K562 (cell line): ENCODE results near the gene ROBO1. TPM values are rescaled to one million over a fixed set of nuclear protein-coding genes. Genes with fewer than 3 reads are reported as not detected.

ENCODE experiments used
- ATAC-seq: fragments of 200-7000 bp; cut with Tn5 transposase; 3 replicates; pipeline ENCODE4 v1.9.1; 2020; ENCODE audit warnings: moderate library complexity
- BruUV-seq: library from RNA; stranded (reverse); fragments of 400-500 nt; replicated peaks from 2 replicates; lab custom pipeline; 2021; lab: Mats Ljungman, UMichigan
- CTCF ChIA-PET: fragments of 300-600 bp; formaldehyde crosslinking; extraction: SDS; loops from one replicate; lab custom pipeline; 2021; ENCODE audit warnings: low intra/inter-chr PET ratio; lab: Yijun Ruan, JAX
- POLR2A ChIA-PET: fragments of 300-600, 350-650 bp; sonication (Branson Sonifier 250); formaldehyde crosslinking; extraction: SDS; loops from one replicate; lab custom pipeline; 2021; ENCODE audit warnings: antibody characterized with exemption, inconsistent platforms; lab: Yijun Ruan, JAX
- DNase-seq, 4 experiments: peaks; one replicate each; pipeline versions ENCODE4 v3.0.0 to v3.0.0-alpha.2; 2011 to 2018; ENCODE audit warnings: low spot score in 3 of 4, mixed read lengths in 3 of 4; ENCODE audit errors: extremely low read depth in 1 of 4
- FAIRE-seq: peaks from 2 replicates; lab custom pipeline; 2011; peaks lifted over from hg19 to GRCh38; lab: Jason Lieb, UNC
- H2AFZ ChIP-seq: 2 replicates; pipeline ENCODE4 v1.6.0; 2011; ENCODE audit warnings: low read depth, low read length, control low read depth, inconsistent platforms
- H3K27ac ChIP-seq: fragments of 200-600 bp; 3 replicates; pipeline ENCODE4 v1.8.0; 2011; ENCODE audit warnings: low read depth, mild to moderate bottlenecking, control low read depth, inconsistent platforms, low read length, moderate library complexity, mixed read lengths; ENCODE audit errors: extremely low read depth
- H3K27me3 ChIP-seq, 2 experiments: fragments of 300-600 bp in 1 of 2; 2 replicates in 1 of 2; 3 replicates in 1 of 2; pipeline versions ENCODE4 v1.6.0 to v1.8.0; 2011; ENCODE audit warnings: inconsistent platforms in 2 of 2, low read length in 2 of 2, mild to moderate bottlenecking in 1 of 2, mixed read lengths in 1 of 2, moderate library complexity in 1 of 2; ENCODE audit not compliant: control insufficient read depth in 2 of 2, insufficient read depth in 2 of 2
- H3K36me3 ChIP-seq: fragments of 300-600 bp; 3 replicates; pipeline ENCODE4 v1.8.0; 2011; ENCODE audit warnings: mild to moderate bottlenecking, low read length, inconsistent platforms; ENCODE audit not compliant: control insufficient read depth, insufficient read depth
- H3K4me1 ChIP-seq, 2 experiments: fragments of 200-600 bp in 1 of 2; replicated peaks in 1 of 2; 2 replicates in 1 of 2; 3 replicates in 1 of 2; pipeline versions ENCODE4 v1.5.1 to v1.8.0; 2011; ENCODE audit warnings: inconsistent platforms in 2 of 2, low read length in 2 of 2, mild to moderate bottlenecking in 1 of 2, mixed read lengths in 1 of 2, moderate library complexity in 1 of 2; ENCODE audit not compliant: control insufficient read depth in 2 of 2, insufficient read depth in 2 of 2
- H3K4me2 ChIP-seq: 2 replicates; pipeline ENCODE4 v1.6.1; 2011; ENCODE audit warnings: low read length, control low read depth, inconsistent platforms, mixed read lengths; ENCODE audit not compliant: insufficient read depth
- H3K4me3 ChIP-seq: fragments of 200-600 bp; sonication (generic), shearing (Covaris generic); 2 replicates; pipeline ENCODE4 v1.5.1; 2016; ENCODE audit warnings: control low read depth, inconsistent platforms
- H3K79me2 ChIP-seq: fragments of 200-600 bp; 3 replicates; pipeline ENCODE4 v1.8.0; 2011; ENCODE audit warnings: low read length, inconsistent platforms; ENCODE audit not compliant: control insufficient read depth, insufficient read depth
- H3K9ac ChIP-seq, 2 experiments: 2 replicates each; pipeline versions ENCODE4 v1.6.0 to v1.6.1; 2011; ENCODE audit warnings: low read depth in 2 of 2, low read length in 2 of 2, control low read depth in 1 of 2, inconsistent platforms in 1 of 2, mild to moderate bottlenecking in 1 of 2, mixed read lengths in 1 of 2; ENCODE audit not compliant: insufficient read depth in 1 of 2
- H3K9me1 ChIP-seq: one replicate; pipeline ENCODE4 v1.6.0; 2011; ENCODE audit warnings: inconsistent platforms, mild to moderate bottlenecking, low read length, moderate library complexity; ENCODE audit not compliant: control insufficient read depth, insufficient read depth
- H3K9me3 ChIP-seq: replicated peaks from 2 replicates; pipeline ENCODE4 v1.5.1; 2011; ENCODE audit warnings: low read depth, low read length, inconsistent platforms; ENCODE audit not compliant: control insufficient read depth, insufficient read depth
- H4K20me1 ChIP-seq: replicated peaks from 2 replicates; pipeline ENCODE4 v1.6.1; 2011; ENCODE audit warnings: low read length, inconsistent platforms, mixed read lengths; ENCODE audit not compliant: control insufficient read depth, insufficient read depth
- CBFB ChIP-seq: sonication (generic); formaldehyde crosslinking; IDR thresholded peaks from 2 replicates; pipeline ENCODE4 v1.4.0; 2020; ENCODE audit warnings: mild to moderate bottlenecking, missing genetic modification reagents
- CEBPG ChIP-seq, 3 experiments: fragments of 200-800 bp in 1 of 3; sonication (Bioruptor generic) in 1 of 3; sonication (generic) in 1 of 3; formaldehyde crosslinking in 1 of 3; IDR thresholded peaks in 2 of 3; conservative IDR thresholded peaks in 1 of 3; 2 replicates each; pipeline versions ENCODE4 v1.6.1 to v1.8.0; 2016 to 2022; ENCODE audit warnings: missing compliant biosample characterization in 2 of 3, missing genetic modification characterization in 2 of 3, mild to moderate bottlenecking in 1 of 3, missing genetic modification reagents in 1 of 3
- ZNF174 ChIP-seq: fragments of 250-450 bp; sonication (Bioruptor Pico); IDR thresholded peaks from 2 replicates; pipeline ENCODE4 v1.4.0; 2020; ENCODE audit warnings: mild to moderate bottlenecking
- WGBS: fragments of 100-300 bp; shearing (Covaris generic); methylation state at CpG from one replicate; pipeline ENCODE4 v1.1.6; 2016; ENCODE audit warnings: low coverage, mixed read lengths; ENCODE audit not compliant: insufficient coverage; ENCODE audit errors: missing lambda C conversion rate; 5-methylcytosine and 5-hydroxymethylcytosine counted together
- in situ Hi-C: fragments of 300-500 bp; cut with MboI; formaldehyde crosslinking; loops from 4 replicates; pipeline ENCODE4 v1.15.0; 2018; ENCODE audit warnings: inconsistent platforms, mixed read lengths
- intact Hi-C: fragments of 100-400 bp; cut with micrococcal nuclease; formaldehyde crosslinking; loops from 2 replicates; pipeline ENCODE4 v1.14.2; 2022
- polyA plus RNA-seq, 8 experiments: library from polyadenylated mRNA; depleted of rRNA in 4 of 8; stranded (reverse) in 5 of 8; unstranded in 3 of 8; fragments of >200 nt; fragmentation: Nextera tagmentation in 2 of 8; fragmentation: Illumina TruSeq in 1 of 8; extraction: Ambion mirVana in 2 of 8; extraction: Trizol in 1 of 8; gene quantifications; 2 replicates each; pipeline versions ENCODE4 v1.2.1 to v1.2.3, GENCODE V29; 2011 to 2014; ENCODE audit warnings: inconsistent platforms in 1 of 8, missing spikeins in 1 of 8
- total RNA-seq, 7 experiments: library from RNA; depleted of rRNA in 6 of 7; stranded (reverse); fragments of >200 nt in 6 of 7; fragmentation: Illumina TruSeq in 2 of 7; extraction: Trizol in 2 of 7; gene quantifications; 2 replicates each; pipeline versions ENCODE4 v1.2.1 to v1.2.3, GENCODE V29; 2011 to 2021; ENCODE audit warnings: low replicate concordance in 1 of 7
- TF ChIP-seq, protein P1 (sequence below), 2 experiments: fragments of 450-650 bp; formaldehyde crosslinking in 1 of 2; IDR thresholded peaks; 2 replicates each; pipeline versions ENCODE4 v1.4.0 to v1.6.1; 2014 to 2020; ENCODE audit warnings: mild to moderate bottlenecking in 2 of 2, borderline replicate concordance in 1 of 2, low read depth in 1 of 2

ROBO1 gene
- total and polyA plus RNA-seq, 9 of the 15 experiments (the other 6 are each of a cell fraction or from before 2014, with no cell fraction given): 0.01 to 0.53 (median 0.17) TPM; not detected in 5

DNA sequence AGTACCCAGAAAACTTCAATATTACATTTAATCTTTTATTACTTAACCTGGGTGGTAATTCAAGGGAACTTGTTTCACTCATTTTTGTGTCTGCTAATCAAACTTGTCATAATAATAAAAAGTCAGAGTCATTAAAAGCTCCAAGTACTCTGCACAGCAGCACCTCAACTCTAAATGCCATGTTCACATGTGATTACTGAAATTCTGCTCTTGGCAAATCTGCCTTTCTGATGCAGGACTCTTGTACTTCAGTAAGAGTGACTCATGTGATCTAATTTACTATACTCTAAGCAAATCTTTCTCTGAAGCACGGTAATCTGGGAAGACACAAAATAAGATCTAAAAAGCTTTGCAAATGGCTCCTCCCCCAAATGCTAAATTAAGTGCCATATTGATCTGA is 6.4 kb downstream of the ROBO1 start:
- intact Hi-C loops (no loop called here), in situ Hi-C loops (no loop called here)
- WGBS: 0% methylated on average over 1 of the region's 1 CpG
- FAIRE-seq (no peak), ATAC-seq (no peak), DNase-seq (no peak)
- ChIA-PET POLR2A (no interaction called here), CTCF (no interaction called here)
- Histone ChIP-seq H3K79me2 (no peaks in the 10 kb centered on the region), H3K27me3 (no peaks in the 10 kb centered on the region), H3K4me3 (no peak overlapping the region), H4K20me1 (no peaks in the 10 kb centered on the region), H2AFZ (no peak overlapping the region), H3K9ac (no peak overlapping the region), H3K27ac (no peak overlapping the region), H3K4me2 (no peak overlapping the region), H3K9me3 (no peaks in the 10 kb centered on the region), H3K4me1 (no peaks in the 10 kb centered on the region), H3K36me3 (no peaks in the 10 kb centered on the region), H3K9me1 (no peaks in the 10 kb centered on the region)
- no TSS peak for BruUV-seq
- no peak for TF ChIP-seq CEBPG (CRISPR knock-in tag; IDR thresholded peaks at IDR 0.05)
- TF ChIP-seq CEBPG (tag; conservative IDR thresholded peaks at IDR 0.05 in 1 of 2, IDR thresholded peaks at IDR 0.05 in 1 of 2): no peak
- TF ChIP-seq, protein P1, sequence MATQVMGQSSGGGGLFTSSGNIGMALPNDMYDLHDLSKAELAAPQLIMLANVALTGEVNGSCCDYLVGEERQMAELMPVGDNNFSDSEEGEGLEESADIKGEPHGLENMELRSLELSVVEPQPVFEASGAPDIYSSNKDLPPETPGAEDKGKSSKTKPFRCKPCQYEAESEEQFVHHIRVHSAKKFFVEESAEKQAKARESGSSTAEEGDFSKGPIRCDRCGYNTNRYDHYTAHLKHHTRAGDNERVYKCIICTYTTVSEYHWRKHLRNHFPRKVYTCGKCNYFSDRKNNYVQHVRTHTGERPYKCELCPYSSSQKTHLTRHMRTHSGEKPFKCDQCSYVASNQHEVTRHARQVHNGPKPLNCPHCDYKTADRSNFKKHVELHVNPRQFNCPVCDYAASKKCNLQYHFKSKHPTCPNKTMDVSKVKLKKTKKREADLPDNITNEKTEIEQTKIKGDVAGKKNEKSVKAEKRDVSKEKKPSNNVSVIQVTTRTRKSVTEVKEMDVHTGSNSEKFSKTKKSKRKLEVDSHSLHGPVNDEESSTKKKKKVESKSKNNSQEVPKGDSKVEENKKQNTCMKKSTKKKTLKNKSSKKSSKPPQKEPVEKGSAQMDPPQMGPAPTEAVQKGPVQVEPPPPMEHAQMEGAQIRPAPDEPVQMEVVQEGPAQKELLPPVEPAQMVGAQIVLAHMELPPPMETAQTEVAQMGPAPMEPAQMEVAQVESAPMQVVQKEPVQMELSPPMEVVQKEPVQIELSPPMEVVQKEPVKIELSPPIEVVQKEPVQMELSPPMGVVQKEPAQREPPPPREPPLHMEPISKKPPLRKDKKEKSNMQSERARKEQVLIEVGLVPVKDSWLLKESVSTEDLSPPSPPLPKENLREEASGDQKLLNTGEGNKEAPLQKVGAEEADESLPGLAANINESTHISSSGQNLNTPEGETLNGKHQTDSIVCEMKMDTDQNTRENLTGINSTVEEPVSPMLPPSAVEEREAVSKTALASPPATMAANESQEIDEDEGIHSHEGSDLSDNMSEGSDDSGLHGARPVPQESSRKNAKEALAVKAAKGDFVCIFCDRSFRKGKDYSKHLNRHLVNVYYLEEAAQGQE (IDR thresholded peaks at IDR 0.05; ENCODE audit: borderline replicate concordance): no peak
- TF ChIP-seq, protein P1 (CRISPR knock-in tag; IDR thresholded peaks at IDR 0.05; ENCODE audit: low read depth): no peak
- TF ChIP-seq CBFB (CRISPR knock-in tag): no peak
- TF ChIP-seq ZNF174 (CRISPR knock-in tag): no peak
